ENCODE results near the gene CBX8.

The CBX8 gene

GRCh38 chr17:79818026-79818758 lies 21.3 kb upstream of the CBX8 start:
- DNase-seq, result no peak

DNA sequence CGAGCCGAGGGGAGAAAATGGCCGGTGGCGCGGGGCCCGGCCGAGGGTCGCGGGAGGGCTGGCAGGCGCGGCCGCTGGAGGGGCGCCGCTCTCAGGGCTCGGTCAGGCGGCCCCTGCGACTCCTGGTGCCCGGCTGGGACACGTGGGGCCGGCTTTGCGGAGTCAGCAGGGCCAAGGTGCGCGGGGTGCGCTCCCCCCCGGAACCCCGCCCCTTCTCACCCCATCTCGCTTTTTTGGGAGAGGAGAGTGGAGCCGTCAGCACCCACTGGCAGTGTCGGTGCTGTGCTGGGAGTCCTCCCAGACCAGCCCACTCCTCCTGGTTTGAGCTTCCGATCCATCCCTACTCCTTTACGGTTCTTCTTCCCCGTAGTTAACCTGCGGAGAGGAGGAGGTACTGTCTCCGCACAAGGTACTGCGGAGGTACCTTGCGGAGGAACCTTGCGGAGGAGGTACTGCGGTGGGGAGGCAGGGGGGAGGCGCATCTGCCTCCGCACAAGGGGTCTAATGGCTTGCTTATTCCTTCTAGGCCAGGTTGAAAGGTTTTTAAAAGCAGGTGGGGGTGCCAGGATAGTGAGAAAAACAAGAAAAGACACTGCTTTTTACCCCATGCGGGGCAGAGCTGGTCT lies 19.1 kb upstream of the CBX8 start:
- no peak for DNase-seq

- no peak for DNase-seq
Observed at GRCh38 chr17:79814974-79815835, 18.3 kb upstream of the CBX8 start.

DNA sequence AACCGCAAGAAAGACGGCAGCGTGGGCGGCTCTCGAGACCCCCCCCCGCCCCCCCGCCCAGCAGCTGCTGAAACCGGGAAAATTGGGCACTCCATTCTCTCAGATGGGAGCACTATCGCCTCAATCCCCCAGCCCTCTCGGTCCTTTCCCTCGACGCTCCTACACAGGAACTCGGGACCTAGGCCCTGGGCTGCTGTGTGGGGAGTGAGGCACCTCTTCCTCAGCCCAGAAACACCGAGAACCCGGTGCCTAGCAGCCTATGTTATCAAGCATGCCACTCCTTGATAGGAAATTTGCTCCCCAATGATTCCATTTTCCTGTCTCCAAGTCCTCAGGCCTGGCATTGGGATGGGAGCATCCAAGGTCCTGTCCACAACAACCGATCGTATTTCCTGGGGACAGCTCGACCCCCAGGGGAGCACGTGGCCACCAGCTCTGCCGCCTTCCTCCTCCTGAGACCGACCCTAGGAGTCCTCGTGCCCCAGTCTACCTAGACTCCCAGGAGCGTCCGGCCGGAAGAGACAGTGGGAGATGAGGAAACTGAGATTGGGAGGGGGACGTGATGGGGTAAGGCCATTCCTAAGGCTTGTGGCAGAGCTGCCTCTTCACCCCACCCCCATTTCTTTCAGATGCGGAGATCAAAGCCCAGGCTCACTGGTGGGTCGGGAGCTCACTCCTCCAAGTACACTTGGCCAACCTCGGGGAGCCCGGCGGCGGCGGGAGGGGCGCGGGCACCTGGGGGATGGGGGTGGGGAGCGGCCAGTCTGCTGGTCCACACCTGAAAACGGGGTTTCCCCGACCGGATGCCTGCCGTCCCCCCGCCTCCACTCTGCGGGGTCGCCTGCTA lies 17.5 kb upstream of the CBX8 start:
- no peak for DNase-seq

- DNase-seq, result no peak
Observed at GRCh38 chr17:79813297-79814126, 16.6 kb upstream of the CBX8 start.

DNA sequence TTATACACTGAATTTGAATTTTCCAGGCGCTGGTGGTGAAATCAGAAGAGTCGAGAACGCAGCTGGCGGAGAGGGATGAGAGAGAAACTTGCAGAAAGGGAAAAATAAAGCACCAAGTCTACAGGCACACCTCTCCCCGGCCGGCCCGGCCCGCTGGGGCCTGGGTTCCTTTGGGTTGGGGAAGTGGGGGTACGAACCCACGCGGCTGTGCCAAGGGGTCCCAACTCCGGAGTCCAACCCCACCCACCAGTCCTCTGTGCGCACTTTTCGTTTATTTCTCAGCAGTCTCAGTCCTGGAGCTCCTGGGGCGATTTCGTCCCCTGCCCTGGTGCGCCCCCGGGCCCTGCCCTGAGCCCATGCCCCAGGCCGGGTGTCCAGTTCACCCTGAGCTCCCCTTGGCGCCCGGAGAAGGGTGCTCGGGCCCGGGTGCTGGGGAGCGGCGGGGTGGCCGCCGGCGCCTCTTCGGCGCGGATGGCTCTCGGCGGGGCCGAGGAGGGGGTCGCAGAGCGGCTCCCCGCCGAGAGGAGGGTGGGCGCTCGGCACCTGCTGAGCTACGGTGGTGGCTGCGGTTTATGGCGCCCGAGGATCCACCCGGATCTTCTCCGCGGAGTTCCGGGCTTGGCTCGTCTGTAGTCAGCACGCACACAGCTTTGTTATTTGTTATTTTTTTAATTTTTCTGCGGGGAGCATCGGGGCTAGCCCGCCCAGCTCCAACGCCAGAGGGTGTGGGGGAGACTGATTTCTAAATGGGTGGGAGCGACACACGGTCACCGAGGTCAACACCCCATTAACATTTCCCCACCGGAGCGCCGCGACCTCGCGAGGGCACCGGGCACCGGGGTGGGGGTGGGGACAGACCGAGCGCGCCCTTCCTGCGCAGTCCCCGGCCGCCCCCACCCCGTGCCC lies 15.7 kb upstream of the CBX8 start:
- no peak for DNase-seq

DNA sequence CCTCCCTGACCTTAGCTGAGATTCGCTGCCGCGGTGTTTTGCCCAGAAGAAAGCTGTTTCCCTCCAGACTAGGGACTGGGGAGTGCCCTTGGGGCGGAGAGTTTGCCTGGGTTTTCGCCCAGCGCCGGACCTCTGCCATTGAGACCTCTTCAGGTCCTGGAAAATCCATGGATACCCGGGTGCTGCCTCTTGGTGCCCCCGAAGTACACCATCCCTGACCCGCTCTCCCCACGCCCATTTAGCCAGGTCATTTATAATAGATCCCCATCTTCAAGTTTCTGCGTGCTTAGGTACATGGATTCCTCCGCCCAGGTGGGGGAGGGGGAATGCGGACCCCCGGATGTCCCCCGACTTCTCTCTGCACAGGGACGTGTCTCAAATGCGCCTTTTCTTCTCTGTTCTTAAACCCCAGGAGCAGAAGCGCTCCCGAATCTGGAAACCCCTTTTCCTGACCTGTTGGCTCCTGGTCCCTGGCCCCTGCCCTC lies 15.0 kb upstream of the CBX8 start:
- no peak for DNase-seq

DNA sequence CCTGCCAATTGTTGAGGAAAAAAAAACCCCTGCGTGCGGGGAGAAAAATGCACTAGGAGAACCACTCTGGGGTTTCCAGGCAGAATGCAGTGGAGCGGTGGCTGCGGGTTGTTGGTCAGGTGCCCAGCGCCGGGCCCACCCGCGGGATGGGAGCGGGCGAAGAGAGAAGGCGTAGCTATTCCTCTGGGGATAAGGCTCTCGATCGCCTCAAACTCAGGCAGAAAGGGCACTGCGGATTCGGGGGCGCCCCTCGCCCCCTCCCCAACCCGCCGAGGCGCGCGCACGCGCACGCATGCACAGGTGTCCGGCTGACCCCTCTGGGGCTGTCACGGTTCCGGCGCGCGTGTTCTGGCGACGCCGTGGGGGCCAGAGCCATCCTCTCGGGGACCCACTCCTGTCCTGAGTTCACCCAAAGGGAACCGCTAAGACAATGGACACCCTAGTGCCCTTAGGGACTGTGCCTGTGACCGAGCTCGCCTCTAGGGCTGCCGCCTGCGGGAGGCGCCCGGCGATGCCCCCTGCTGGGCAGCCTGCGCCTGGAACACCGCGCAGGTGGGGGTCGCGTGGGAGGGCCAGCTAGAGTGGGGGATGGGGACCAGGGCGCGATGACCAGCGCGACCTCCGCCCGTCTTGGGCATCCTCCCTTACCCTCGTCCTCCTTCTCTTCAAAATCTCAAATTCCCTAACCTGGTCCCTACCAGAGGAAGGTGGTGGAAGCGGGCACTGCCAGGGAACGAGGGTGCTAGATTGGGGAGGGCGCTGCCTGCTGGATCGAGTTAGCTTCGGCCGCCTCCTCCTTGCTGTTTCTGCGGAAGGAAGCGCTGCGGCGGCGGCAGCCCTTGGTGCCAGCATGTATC lies 14.4 kb upstream of the CBX8 start:
- no peak for DNase-seq

DNA sequence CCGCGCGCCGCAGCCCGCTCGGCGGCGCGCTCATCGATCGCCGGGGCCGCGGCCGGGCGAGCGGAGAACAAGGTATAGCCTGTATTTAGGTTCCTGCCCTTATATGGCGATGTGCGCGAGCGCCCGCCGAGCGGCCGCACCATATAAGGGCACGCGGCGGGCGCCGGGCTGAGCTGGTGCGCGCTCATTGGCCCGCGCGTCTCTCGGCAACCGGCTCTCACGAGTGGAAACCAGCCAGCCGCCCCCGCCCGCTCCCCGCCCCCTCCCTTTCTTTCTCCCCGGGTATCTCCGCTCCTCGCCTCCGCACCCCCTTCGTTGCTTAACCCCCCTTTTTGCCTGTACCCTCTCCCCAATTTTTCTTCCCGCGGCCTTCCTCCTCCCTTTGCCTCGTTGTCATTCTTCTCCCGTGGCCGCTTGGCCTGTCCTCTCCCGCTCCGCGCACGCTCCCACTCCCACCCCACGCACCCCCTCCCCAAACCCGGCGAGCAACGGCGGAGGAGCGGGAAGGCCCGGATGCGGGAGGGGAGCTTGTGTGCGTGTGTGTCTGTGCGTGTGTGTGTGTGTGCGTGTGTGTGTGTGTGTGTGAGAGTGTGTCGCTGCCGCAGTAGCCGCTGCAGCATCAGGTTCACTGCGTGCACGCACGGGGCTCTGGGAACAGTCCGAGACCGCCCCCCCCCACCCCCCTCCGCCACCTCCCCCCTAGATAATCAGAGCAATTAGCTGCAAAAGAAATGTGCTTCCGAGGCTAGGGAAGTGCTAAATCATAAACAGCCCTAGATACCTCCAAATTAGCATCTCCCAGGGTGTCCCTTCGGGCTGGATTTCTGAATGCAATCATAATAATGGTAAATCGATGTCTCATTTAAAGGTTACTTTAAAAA lies 13.5 kb upstream of the CBX8 start:
- peak; percentile 78 for DNase-seq

DNA sequence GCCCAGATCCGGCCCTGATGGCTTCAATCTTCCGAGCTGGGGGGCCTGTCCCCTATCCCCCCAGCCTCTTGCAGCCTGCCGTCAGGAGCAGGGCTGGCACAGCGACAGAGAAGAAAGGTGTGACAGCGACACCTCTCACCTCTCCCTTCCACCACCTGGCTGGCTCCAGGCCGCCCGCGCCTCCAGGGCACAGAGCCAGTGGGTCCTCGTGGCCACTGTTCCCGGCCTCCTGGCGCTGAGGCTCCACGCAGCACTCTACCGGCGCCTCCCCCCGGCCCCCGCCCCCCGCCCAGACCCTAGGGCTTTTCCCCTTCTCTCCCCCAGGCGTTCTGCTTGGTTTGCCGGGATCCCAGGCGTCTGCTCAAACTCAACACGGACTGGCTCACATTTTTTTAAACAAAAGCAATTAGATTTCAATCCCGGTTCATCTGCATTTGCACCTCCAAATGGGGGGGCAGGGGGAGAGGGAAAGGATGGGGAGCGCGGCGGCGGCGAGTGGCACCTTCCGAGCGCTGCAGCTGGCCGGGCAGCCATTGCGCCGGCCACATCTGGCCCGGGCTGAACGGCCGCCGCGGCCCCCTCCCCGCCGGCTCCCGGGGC lies 12.8 kb upstream of the CBX8 start:
- DNase-seq, result no peak

GRCh38 chr17:79808763-79809529 lies 12.1 kb upstream of the CBX8 start:
- no peak for DNase-seq

DNA sequence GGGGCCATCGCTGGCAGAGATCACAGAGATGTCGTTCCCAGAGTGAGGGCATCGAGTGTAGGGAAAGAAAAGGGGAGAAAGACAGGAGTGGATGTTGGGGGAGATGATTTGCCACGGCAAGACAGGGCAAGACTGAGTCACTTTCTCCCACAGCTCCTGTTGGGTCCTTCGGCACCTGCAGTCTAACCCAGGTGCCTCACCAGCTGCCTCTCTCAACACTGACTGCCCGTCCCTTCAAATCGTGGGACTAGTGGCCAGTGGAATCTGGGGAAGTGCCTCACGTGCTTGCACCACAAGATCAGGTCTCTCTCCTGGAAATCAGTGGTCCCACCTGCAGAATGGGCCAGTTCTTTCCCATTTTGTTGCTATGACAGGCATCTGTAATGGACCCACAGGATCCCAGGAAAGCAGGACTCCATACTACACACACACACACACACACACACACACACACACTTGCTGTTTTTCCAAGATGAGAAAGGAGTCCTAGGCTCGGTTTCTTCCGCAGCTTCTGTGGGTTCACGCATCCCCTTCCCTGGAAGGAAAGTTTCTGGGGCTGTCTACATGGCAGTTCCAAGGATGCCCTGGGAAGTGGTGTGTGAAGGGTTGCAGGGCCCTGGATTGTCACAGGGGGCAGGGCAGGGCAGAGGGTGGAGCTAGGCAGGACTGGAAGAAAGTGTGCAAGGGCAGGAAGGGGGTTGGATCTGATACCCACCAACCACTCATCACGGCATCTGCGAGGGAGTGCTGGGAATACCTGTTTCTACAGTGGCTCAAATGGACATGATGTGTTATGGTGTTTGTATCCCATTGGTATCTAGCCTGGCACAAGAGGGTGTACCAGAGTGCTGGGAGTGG lies 10.2 kb upstream of the CBX8 start:
- DNase-seq, result no peak

GRCh38 chr17:79806446-79806760 lies 9.5 kb upstream of the CBX8 start:
- DNase-seq, result no peak

DNA sequence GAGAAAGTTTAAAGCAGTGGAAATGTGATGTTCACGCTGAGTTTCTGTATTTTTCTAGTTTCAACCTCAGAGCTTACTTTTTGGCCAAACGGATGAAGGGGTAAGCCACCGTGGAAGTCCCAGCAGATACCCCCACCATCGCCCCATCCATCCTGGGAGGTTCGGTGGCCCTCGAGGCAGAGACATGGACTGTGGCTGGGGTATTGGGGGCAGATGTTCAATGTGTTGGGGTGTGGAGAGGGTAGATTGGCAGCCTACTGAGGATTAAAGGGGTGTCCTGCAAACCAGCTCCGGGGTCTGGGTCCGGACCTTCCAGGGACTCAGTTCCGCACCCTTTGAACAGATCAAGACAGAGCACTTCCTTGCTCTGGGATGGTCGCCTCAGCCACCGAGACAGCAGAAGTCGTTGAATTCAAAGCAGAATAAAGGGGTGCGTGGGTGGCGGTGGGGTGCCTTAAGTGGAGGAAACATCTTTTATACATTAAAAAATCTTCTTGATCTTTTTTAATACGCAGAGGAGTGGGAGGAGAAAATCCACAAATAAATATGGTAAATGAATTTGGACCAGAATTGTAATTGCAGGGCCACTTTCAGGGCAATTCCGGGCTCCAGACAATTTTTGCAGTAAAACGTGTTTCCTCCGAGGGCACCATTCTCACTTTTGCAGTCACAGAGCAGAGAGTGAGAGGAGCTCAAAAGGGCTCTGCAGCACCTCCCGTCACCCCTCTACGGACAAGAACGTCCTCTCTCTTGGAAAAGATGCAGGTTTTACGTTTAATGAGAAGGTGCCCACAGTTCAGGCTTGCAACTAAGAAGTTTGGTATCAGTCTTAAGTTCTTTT lies 8.2 kb upstream of the CBX8 start:
- no peak for DNase-seq

DNA sequence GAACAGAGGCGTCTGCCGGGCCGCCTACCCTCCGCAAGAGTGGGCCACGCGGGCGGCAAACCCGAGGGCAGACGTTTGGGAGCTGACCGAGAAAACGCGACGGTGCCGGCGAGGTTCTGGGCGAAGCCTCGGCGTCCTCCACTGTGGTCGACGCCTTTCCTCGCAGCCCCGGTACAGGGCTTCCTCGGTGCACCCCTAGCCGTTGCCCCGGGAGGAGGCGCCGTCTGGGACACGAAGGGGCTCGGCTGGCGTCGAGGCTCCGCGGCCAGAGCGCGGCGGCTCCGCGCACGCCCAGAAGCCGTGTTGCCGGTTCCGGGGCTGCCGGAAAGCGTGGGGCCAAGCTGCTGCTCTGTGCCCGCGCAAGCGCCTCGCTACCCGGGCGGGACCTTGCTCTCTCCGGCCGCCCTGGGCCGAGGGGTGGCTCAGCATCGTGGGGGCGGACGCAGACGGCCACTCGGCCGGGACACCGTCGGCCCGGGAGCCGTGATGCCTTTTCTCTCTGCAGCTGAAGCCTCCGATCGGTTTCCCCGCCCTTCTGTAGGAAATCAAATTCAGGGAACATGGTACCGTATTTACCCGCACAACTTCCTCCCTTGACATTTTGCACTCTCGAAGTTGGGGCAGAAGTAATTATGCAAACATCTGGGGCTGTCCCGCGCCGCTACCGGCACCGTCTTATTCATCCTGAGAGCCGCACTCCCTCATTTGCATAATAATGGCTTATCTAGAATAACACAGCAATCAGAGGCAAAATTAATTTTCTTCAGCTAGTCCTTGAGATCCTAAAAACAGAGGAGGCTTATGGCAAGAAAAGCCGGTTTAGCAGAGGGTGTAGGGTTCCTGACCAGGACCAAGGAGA lies 7.3 kb upstream of the CBX8 start:
- DNase-seq, result no peak
